NCI-H2107 treated with DMSO at 0.1 percent for 48 hours (cell line): ENCODE measurements around the gene TEAD2.
"Not testable (repeated sequence)": the region's sequence is repeated elsewhere in the genome, so short reads cannot be mapped to it uniquely, and the experiment has no call there.

Source experiments
- DNase-seq: peaks from one replicate; lab custom pipeline; 2025; ENCODE audit not compliant: unreplicated experiment; lab: John Stamatoyannopoulos, UW

TEAD2 gene

DNA sequence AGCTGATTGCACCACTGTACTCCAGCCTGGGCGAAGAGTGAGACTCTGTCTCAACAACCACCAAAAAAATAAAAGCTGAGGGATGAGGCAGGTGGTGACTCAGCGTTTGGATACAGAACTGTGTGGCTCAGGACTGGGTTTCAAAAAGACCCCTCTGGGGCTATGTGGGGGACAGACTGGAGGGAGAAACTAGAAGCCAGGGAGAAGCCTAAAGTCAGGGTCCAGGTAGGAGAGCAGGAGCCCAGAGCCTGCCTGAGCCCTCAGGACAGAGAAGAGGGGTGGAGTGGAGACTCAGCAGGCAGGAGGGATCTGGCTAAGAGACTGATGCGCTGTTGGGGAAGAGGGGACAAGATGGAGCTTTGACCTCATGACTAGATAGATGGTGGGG is 28.8 kb downstream of the TEAD2 start:
- DNase-seq = no peak

DNA sequence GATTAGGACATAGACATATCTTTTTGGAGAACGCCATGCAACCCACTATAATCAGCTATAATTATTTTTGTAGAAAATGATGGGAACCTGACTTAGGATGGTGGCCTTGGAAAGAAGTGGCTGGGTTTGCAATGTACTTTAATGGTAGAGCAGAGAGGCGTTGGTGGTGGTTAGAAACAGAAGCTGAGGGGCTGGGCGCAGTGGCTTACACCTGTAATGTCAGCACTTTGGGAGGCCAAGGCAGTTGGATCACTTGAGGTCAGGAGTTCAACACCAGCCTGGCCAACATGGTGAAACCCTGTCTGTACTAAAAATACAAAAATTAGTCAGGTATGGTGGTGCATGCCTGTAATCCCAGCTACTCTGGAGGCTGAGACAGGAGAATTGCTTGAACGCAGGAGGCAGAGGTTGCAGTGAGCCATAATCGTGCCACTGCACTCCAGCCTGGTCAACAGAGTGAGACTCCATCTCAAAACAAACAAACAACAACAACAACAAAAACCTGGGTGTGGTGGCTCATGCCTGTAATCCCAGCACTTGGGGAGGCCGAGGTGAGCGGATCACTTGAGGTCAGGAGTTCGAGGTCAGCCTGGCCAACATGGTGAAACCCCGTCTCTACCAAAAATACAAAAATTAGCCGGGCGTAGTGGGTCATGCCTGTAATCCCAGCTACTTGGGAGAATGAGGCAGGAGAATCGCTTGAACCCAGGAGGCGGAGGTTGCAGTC is 29.4 kb downstream of the TEAD2 start:
- DNase-seq = not testable (repeated sequence)

DNA sequence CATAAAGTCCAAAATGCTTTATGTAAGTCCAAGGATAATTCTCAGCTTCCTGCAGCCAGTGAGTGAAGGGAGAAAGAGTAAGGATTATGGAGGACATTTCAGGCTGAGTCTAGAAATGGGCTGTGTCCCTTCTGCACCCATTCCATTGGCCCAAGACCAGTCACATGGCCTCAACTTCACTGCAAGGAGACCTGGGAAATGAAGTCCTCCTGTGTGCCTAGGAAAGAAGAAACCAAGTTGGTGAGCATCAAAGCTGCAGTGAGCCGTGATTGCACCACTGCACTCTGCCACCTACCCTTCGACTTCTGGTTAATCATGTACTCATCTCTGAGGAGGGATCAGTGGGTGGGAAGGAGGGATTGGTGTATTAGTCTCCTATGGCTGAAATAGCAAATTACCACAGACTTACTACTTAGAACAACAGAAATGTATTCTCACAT is 30.6 kb downstream of the TEAD2 start:
- DNase-seq = no peak

- DNase-seq = not testable (repeated sequence)
Observed at GRCh38 chr19:49331187-49331586, 31.0 kb downstream of the TEAD2 start.

- no peak for DNase-seq
Observed at GRCh38 chr19:49328741-49329140, 33.5 kb downstream of the TEAD2 start.

- DNase-seq = no peak
Observed at GRCh38 chr19:49327878-49328544, 34.2 kb downstream of the TEAD2 start.

GRCh38 chr19:49326165-49326704 is 36.0 kb downstream of the TEAD2 start:
- DNase-seq = no peak

DNA sequence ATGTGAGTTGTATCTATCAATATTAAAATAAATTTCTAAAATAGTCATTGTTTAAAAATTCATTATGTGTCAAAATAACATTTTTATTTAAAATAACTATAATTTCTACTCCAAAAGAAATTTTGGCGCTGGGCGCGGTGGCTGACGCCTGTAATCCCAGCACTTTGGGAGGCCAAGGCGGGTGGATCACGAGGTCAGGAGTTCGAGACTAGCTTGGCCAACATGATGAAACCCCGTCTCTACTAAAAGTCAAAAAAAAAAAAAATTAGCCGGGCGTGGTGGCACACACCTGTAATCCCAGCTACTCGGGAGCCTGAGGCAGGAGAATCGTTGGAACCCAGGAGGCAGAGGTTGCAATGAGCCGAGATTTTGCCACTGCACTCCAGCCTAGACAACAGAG is 36.5 kb downstream of the TEAD2 start:
- DNase-seq = not testable (repeated sequence)

- no peak for DNase-seq
Observed at GRCh38 chr19:49324801-49325576, 37.2 kb downstream of the TEAD2 start, which contains the start of gene SLC6A16. SLC6A16 (minus strand) TSS chr19:49325191; CDS start chr19:49311347, 13,844 bp downstream.

- DNase-seq = no peak
Observed at GRCh38 chr19:49318296-49318695, 43.9 kb downstream of the TEAD2 start.

DNA sequence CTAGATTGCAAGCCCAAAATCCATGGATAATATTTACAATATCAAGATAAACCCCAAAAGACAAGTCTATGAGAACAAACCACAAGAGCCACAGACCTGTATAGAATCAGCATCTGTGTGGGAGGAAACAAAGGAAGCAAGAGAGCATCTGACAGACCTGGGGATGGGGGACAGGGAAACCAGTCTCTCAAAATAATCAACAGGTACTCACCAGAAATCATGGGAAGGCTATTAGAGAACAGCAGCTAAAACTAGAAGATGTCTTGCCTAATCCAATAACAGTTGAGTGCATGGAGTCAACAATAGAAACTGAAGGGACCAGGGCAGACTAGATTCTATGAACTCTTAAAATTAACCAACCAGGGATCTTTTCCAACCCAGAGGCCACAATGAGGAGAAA is 45.9 kb downstream of the TEAD2 start:
- no peak for DNase-seq

DNA sequence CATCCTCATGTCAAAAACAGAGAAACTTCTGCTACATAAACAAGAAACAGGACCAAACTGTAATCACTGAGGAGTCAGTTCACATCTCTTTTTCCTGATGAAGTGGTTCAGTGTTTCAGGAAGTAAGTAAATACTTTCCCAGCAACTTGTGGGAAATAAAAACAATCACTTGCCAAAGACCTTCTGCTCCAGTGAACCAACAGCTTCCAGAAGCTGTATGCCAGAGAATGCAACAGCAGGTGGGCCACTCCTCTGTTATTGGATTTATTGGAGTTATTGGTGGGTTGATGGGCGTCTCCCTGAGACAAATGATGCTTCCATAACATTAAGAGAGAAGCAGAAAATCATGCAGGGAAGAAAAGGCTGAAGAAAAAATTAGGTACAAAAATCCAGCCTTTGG is 47.1 kb downstream of the TEAD2 start:
- DNase-seq = no peak

- no peak for DNase-seq
Observed at GRCh38 chr19:49309087-49309486, 53.1 kb downstream of the TEAD2 start.

DNA sequence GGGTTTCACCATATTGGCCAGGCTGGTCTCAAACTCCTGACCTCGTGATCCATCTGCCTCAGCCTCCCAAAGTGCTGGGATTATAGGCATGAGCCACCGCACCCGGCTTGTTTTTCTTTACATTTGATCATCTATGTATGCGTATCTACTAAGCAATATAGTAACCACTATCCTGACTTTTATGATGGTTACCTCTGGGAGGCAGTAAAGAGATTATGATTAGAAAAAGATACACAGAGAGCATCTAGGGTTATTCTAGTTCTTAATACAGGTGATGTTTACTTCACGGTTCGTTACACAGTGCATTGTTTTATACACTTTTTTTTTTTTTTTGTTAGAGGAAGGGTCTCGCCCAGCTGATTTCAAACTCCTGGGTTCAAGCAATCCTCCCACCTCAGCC is 55.5 kb downstream of the TEAD2 start:
- not testable (repeated sequence) for DNase-seq

GRCh38 chr19:49301866-49302252 is 60.4 kb downstream of the TEAD2 start:
- DNase-seq = no peak

GRCh38 chr19:49301165-49301865 is 60.9 kb downstream of the TEAD2 start:
- DNase-seq = no peak

DNA sequence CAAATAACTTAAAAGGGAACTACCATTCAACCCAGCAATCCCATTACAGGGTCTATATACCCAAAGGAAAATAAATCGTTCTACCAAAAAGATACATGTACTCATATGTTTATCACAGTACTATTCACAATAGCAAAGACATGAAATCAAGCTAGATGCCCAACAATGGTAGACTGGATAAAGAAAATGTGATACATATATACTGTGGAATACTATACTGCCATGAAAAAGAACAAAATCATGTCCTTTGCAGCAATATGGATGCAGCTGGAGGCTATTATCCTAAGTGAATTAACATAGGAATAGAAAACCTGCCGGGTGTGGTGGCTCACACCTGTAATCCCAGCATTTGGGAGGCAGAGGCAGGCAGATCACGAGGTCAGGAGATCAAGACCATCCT is 63.6 kb downstream of the TEAD2 start:
- not testable (repeated sequence) for DNase-seq

DNA sequence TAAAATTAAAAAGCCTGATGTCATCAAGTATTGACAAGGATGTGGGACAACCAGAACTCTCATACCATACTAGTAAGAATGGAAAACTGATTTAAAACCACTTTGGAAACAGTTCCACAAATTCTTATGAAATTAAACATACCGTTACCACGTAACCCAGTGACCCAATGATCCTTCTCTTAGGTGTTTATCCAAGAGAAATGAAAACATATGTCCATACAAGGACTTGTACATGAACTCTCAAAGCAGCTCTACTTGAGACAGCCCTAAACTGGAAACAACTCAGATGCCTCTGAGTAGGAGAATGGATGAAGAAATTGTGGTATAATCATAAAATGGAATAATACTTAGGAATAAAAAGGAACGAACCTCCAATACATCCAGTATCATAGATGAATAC is 64.8 kb downstream of the TEAD2 start:
- no peak for DNase-seq

- DNase-seq = no peak
Observed at GRCh38 chr19:49295208-49295880, 66.9 kb downstream of the TEAD2 start.

GRCh38 chr19:49294401-49294800 is 67.8 kb downstream of the TEAD2 start:
- DNase-seq = no peak
